ENCODE data around the gene CCNT1. TPM values are rescaled to one million over a fixed set of nuclear protein-coding genes. Genes with fewer than 3 reads are reported as not detected.

CCNT1 gene
- total RNA-seq, 1 experiment from 2014 or later, result 53.1 TPM

DNA sequence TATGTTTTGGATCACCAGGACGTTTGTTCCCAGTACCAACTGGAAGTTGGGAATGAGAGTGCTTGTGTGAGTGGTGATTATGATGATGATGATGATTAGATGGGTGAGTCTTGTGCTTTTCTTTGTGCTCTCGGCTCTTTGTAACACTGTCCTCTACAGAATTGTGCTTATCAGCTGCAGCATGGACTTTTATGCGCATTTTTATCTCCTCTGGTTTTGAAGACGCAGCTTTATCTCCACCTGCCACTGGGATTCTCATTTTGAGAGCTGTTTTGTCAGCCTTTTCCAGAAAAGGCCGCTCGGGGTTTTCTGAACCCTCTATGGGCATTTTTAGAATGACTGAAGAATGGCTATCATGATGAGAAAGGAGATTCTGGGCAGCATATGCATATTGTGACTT is 22.9 kb downstream of the CCNT1 start:
- H3K4me3 Mint-ChIP-seq (ENCODE audit: unreplicated experiment), result no peak overlapping the region
- ChIA-PET CTCF (no interaction called here), POLR2A (no interaction called here)
- no peaks in the 10 kb centered on the region for H3K27me3 Mint-ChIP-seq (ENCODE audit: insufficient read depth, unreplicated experiment)
- intact Hi-C loops (cut with micrococcal nuclease; ENCODE audit: unreplicated experiment), result no loop called here
- Histone ChIP-seq H3K4me3 (ENCODE audit: low read depth, low read length) (no peak overlapping the region), H3K4me1 (no peaks in the 10 kb centered on the region), H3K9me3 (no peaks in the 10 kb centered on the region), H3K27me3 (replicated peaks; ENCODE audit: control insufficient read depth, insufficient read depth, low read length) (no peaks in the 10 kb centered on the region), H3K36me3 (ENCODE audit: control insufficient read depth, insufficient read depth, low read length) (peaks cover 11% of the 10 kb centered on the region)
- no TSS peak for BruUV-seq (replicated peaks)
- H3K9me3 Mint-ChIP-seq (ENCODE audit: unreplicated experiment), result no peaks in the 10 kb centered on the region
- H3K36me3 Mint-ChIP-seq (ENCODE audit: insufficient read depth, unreplicated experiment), result peaks cover 84% of the 10 kb centered on the region
- TF ChIP-seq, protein P1, sequence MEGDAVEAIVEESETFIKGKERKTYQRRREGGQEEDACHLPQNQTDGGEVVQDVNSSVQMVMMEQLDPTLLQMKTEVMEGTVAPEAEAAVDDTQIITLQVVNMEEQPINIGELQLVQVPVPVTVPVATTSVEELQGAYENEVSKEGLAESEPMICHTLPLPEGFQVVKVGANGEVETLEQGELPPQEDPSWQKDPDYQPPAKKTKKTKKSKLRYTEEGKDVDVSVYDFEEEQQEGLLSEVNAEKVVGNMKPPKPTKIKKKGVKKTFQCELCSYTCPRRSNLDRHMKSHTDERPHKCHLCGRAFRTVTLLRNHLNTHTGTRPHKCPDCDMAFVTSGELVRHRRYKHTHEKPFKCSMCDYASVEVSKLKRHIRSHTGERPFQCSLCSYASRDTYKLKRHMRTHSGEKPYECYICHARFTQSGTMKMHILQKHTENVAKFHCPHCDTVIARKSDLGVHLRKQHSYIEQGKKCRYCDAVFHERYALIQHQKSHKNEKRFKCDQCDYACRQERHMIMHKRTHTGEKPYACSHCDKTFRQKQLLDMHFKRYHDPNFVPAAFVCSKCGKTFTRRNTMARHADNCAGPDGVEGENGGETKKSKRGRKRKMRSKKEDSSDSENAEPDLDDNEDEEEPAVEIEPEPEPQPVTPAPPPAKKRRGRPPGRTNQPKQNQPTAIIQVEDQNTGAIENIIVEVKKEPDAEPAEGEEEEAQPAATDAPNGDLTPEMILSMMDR (IDR thresholded peaks at IDR 0.05; ENCODE audit: insufficient read depth in 1 of 2, low read depth in 1 of 2, low read length in 1 of 2, severe bottlenecking in 1 of 2, unreplicated experiment in 1 of 2), result no peak
- no peak for DNase-seq
- H3K4me1 Mint-ChIP-seq (ENCODE audit: low read depth, unreplicated experiment), result no peaks in the 10 kb centered on the region
- H3K27ac Mint-ChIP-seq (ENCODE audit: unreplicated experiment), result no peak overlapping the region

DNA sequence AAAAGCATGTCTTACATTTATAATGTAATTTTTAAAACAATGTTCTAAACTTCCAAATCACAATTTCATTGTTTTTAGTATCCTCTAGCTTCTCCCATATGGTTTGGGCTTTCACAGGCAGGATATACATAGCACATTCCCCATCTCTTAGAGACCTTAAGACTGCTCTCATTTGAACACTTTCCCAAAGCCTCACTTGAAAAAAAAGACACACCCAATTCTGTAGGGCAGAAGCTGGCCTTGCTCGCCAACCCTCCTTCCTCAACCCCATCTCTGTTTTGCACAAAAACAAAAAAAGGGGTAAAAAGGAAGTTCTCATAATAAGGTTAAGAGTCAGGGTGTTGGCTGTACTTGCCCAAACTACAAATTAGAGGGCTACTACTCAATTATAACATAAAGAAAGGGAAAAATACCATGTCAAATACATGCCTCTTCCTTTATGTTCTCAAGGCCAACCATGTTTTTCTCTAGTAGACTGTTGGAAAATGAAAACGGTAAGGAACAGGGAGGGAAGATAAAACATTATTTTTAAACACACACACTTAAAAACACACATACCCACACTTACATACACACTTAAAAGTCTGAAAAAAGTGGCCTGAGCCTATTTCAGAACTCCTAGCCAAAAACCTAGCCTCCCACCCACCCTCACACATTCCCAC is 24.6 kb downstream of the CCNT1 start:
- Histone ChIP-seq H3K27me3 (replicated peaks; ENCODE audit: control insufficient read depth, insufficient read depth, low read length) (no peaks in the 10 kb centered on the region), H3K4me1 (no peaks in the 10 kb centered on the region), H3K36me3 (ENCODE audit: control insufficient read depth, insufficient read depth, low read length) (peaks cover 11% of the 10 kb centered on the region), H3K9me3 (no peaks in the 10 kb centered on the region), H3K4me3 (ENCODE audit: low read depth, low read length) (no peak overlapping the region)
- Mint-ChIP-seq H3K36me3 (ENCODE audit: insufficient read depth, unreplicated experiment) (peaks cover 79% of the 10 kb centered on the region), H3K4me1 (ENCODE audit: low read depth, unreplicated experiment) (no peaks in the 10 kb centered on the region), H3K27ac (ENCODE audit: unreplicated experiment) (no peak overlapping the region), H3K9me3 (ENCODE audit: unreplicated experiment) (no peaks in the 10 kb centered on the region), H3K27me3 (ENCODE audit: insufficient read depth, unreplicated experiment) (no peaks in the 10 kb centered on the region), H3K4me3 (ENCODE audit: unreplicated experiment) (no peak overlapping the region)
- POLR2A ChIA-PET, result no interaction called here
- intact Hi-C loops (cut with micrococcal nuclease; ENCODE audit: unreplicated experiment), result no loop called here
- no TSS peak for BruUV-seq (replicated peaks)
- CTCF ChIA-PET, result no interaction called here
- TF ChIP-seq, protein P1 (IDR thresholded peaks at IDR 0.05; ENCODE audit: insufficient read depth in 1 of 2, low read depth in 1 of 2, low read length in 1 of 2, severe bottlenecking in 1 of 2, unreplicated experiment in 1 of 2), result no peak
- no peak for DNase-seq

DNA sequence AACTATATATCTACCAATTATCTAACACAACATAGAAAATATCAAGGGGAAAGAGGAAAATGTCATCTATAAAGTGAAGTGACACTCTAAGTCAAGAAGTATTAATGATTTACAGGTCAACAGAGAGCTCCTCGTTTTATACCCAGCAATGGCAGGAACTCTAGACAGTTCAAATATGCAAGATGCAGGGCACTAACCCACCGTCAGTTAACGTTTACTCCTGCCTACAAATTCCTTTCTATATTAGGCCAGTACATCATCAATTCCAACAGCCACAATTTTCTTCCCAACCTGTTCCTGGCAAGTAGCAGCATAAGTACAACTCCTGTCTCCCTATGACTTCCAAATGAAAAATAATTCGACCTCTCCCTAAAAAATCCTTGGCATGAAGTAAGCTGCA is 25.5 kb downstream of the CCNT1 start:
- peaks cover 77% of the 10 kb centered on the region for H3K36me3 Mint-ChIP-seq (ENCODE audit: insufficient read depth, unreplicated experiment)
- CTCF ChIA-PET, result no interaction called here

More for the DNA sequence above, 25.5 kb downstream of the CCNT1 start:
- Mint-ChIP-seq H3K27me3 (ENCODE audit: insufficient read depth, unreplicated experiment) (no peaks in the 10 kb centered on the region), H3K4me1 (ENCODE audit: low read depth, unreplicated experiment) (no peaks in the 10 kb centered on the region), H3K9me3 (ENCODE audit: unreplicated experiment) (no peaks in the 10 kb centered on the region), H3K27ac (ENCODE audit: unreplicated experiment) (no peak overlapping the region), H3K4me3 (ENCODE audit: unreplicated experiment) (no peak overlapping the region)
- TF ChIP-seq, protein P1 (IDR thresholded peaks at IDR 0.05; ENCODE audit: insufficient read depth in 1 of 2, low read depth in 1 of 2, low read length in 1 of 2, severe bottlenecking in 1 of 2, unreplicated experiment in 1 of 2), result no peak
- H3K4me3 ChIP-seq (ENCODE audit: low read depth, low read length), result no peak overlapping the region
- 0 out of 2 replicates have a peak, but pooled peaks cover 6% of the 10 kb centered on the region for H3K4me1 ChIP-seq
- no peak for DNase-seq
- no peaks in the 10 kb centered on the region for H3K9me3 ChIP-seq
- POLR2A ChIA-PET, result no interaction called here
- H3K27me3 ChIP-seq (replicated peaks; ENCODE audit: control insufficient read depth, insufficient read depth, low read length), result no peaks in the 10 kb centered on the region
- intact Hi-C loops (cut with micrococcal nuclease; ENCODE audit: unreplicated experiment), result no loop called here
- BruUV-seq (replicated peaks), result no TSS peak
- H3K36me3 ChIP-seq (ENCODE audit: control insufficient read depth, insufficient read depth, low read length), result peaks cover 11% of the 10 kb centered on the region

Data from Caco-2 (cell line).